ENCODE results near the gene SYNPO. TPM values are rescaled to one million over a fixed set of nuclear protein-coding genes. Genes with fewer than 3 reads are reported as not detected.

Gene SYNPO
- total RNA-seq, 2 experiments from 2014 or later, result 0.10 to 0.14 TPM

GRCh38 chr5:150630461-150631325, 9.8 kb upstream of the SYNPO start:
- ChIA-PET POLR2A (no interaction called here), CTCF (interaction anchor here (1.8 kb wide), 1 partner anchor 70 kb away, joined by 5 read pairs; no protein-coding TSS in a partner anchor)
- Mint-ChIP-seq H3K4me1 (ENCODE audit: low read depth) (no peaks in the 10 kb centered on the region), H3K9me3 (no peaks in the 10 kb centered on the region), H3K27me3 (peaks cover 4% of the 10 kb centered on the region), H3K4me3 (no peak overlapping the region), H3K36me3 (no peaks in the 10 kb centered on the region), H3K27ac (no peak overlapping the region)
- intact Hi-C loops (cut with micrococcal nuclease), result no loop called here
- no peak for DNase-seq

DNA sequence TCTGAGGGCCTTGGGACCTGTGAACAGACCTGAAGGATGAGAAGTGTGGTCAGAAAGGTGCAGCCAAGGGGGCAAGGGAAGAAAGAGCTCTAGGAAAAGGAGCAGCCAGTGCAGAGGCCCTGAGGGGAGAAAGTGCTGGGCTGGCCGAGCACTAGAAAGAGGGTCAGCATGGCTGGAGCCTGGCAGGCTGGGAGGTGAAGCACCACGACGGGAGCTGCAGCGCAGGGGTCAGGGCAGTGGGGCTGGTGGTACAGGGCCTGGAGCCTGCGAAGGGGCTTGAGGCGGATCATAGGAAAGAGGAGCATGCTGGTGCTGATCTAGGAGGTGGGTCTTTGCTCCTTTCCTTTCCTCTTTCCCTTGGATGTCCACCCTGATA, 9.1 kb upstream of the SYNPO start:
- Mint-ChIP-seq H3K4me3 (no peak overlapping the region), H3K36me3 (no peaks in the 10 kb centered on the region), H3K4me1 (ENCODE audit: low read depth) (no peaks in the 10 kb centered on the region), H3K27ac (no peak overlapping the region), H3K9me3 (no peaks in the 10 kb centered on the region), H3K27me3 (peaks cover 3% of the 10 kb centered on the region)
- POLR2A ChIA-PET, result no interaction called here
- CTCF ChIA-PET, result interaction anchor here (1.8 kb wide), 1 partner anchor 70 kb away, joined by 5 read pairs; no protein-coding TSS in a partner anchor
- intact Hi-C loops (cut with micrococcal nuclease), result no loop called here
- DNase-seq, result no peak

GRCh38 chr5:150632305-150633160, 7.9 kb upstream of the SYNPO start:
- Mint-ChIP-seq H3K4me1 (ENCODE audit: low read depth) (no peaks in the 10 kb centered on the region), H3K4me3 (no peak overlapping the region), H3K27me3 (peaks cover 7% of the 10 kb centered on the region), H3K36me3 (no peaks in the 10 kb centered on the region), H3K9me3 (no peaks in the 10 kb centered on the region), H3K27ac (no peak overlapping the region)
- ChIA-PET POLR2A (no interaction called here), CTCF (interaction anchor here (1.8 kb wide), 1 partner anchor 71 kb away, joined by 5 read pairs; no protein-coding TSS in a partner anchor)
- intact Hi-C loops (cut with micrococcal nuclease), result no loop called here
- no peak for DNase-seq

GRCh38 chr5:150633429-150633828, 7.0 kb upstream of the SYNPO start:
- no peak for DNase-seq
- peaks cover 10% of the 10 kb centered on the region for H3K27me3 Mint-ChIP-seq
- no peak overlapping the region for H3K27ac Mint-ChIP-seq
- H3K9me3 Mint-ChIP-seq, result no peaks in the 10 kb centered on the region
- no peaks in the 10 kb centered on the region for H3K36me3 Mint-ChIP-seq
- POLR2A ChIA-PET, result no interaction called here
- no peaks in the 10 kb centered on the region for H3K4me1 Mint-ChIP-seq (ENCODE audit: low read depth)
- intact Hi-C loops (cut with micrococcal nuclease), result no loop called here
- H3K4me3 Mint-ChIP-seq, result no peak overlapping the region
- CTCF ChIA-PET, result no interaction called here

DNA sequence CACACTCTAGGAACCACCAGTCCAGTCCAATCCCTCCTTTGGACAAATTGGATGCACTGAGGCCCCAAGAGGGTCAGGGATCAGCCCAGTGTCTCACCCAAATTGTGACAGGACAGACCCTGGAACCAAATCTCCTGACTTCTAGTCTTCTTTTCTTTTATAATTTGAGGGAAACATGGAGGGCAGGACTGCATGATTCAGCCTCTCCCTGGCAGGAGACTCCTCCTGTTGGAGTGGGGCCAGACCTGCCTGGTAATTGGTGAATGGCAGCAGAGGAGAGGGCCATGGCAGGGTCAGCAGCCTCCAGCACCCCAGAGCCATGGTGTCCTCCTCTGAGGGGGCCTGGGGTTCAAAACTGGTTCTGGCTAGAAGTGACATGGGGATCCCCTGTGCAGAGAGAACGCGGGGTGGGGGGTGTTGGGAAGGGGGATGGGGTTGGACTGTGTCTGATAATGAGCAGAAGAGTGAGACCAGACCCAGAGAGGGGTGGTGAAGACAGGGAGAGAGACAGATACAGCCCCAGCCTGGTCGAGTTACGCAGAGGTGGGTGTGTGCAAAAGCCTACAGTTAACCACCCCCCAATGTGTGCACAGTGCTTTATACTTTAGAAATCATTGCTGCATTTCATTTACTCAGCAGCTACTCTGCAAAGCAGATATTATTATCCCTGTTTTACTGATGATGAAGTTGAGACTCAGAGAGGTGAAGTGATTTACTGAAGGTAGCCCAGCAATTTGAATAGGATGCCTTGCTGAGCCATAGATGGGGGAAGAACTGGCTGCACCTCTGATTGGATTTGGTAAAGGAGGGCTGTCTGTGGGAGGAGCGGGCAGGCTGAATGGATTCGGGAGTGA, 3.8 kb upstream of the SYNPO start:
- ChIA-PET CTCF (no interaction called here), POLR2A (no interaction called here)
- no peak for DNase-seq
- Mint-ChIP-seq H3K4me1 (ENCODE audit: low read depth) (no peaks in the 10 kb centered on the region), H3K27ac (no peak overlapping the region), H3K27me3 (peaks cover 10% of the 10 kb centered on the region), H3K4me3 (no peak overlapping the region), H3K36me3 (no peaks in the 10 kb centered on the region), H3K9me3 (no peaks in the 10 kb centered on the region)
- intact Hi-C loops (cut with micrococcal nuclease), result no loop called here

DNA sequence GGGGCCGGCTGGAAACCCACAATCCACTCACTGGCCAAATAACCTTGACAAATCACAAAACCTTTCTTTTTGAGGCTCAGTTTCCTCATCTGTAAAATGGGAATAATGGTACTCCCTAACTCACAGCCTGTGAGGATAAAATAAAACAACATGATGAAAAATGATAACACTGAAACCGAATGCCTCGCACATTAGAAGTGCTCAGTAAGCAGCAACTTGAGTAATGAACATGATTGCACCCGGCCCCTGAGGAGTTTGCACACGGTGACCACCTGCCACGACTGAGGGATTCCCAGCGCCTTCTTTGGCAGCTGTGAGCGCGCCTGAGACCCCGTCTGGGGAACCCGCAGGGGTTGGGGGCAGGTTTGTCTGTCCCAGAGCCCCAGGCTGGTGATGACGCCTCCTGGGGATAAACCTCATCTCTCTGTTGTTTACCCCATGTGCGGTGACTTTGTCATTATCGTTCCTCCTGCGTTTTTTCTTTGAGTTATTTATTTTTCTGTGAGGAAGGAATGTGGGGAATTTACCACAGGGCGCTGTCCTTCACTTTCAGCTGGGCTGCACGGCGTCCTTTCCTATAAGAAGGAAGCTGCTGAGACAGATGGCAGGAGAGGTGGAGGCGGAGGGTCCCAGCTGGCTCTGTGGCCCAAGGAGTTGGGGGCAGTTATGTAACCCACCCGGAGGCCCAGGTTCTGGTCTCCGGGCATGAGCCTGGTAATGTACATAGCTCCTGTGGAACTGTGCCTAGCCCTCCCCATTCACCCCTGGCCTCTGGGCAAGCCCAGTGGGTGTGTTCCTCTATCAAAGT, 3.0 kb upstream of the SYNPO start:
- Mint-ChIP-seq H3K4me1 (ENCODE audit: low read depth) (no peaks in the 10 kb centered on the region), H3K27me3 (peaks cover 10% of the 10 kb centered on the region), H3K9me3 (no peaks in the 10 kb centered on the region), H3K27ac (no peak overlapping the region), H3K36me3 (no peaks in the 10 kb centered on the region), H3K4me3 (no peak overlapping the region)
- intact Hi-C loops (cut with micrococcal nuclease), result no loop called here
- ChIA-PET CTCF (no interaction called here), POLR2A (no interaction called here)
- DNase-seq, result no peak

DNA sequence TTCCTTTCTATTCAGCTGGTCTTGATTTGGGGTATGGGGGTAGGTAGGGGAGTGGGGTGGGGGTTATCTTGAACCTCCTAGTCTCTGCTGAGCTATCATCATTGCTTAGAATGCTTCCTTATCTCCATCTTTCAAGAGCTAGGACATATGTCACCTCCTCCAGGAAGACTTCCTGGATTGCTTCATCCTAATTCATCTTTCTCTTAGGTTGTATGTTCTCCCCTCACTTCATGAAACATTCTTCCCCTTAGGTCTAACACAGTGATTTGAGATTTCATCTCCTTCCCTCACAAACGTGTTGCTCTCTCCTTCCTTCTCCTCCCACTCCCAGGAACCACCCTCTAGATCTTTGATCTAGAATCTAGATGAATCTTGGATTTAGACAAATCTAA, 2.4 kb upstream of the SYNPO start:
- ChIA-PET POLR2A (no interaction called here), CTCF (no interaction called here)
- Mint-ChIP-seq H3K27ac (no peak overlapping the region), H3K9me3 (no peaks in the 10 kb centered on the region), H3K36me3 (no peaks in the 10 kb centered on the region), H3K4me3 (no peak overlapping the region), H3K27me3 (peaks cover 10% of the 10 kb centered on the region), H3K4me1 (ENCODE audit: low read depth) (no peaks in the 10 kb centered on the region)
- DNase-seq, result no peak
- intact Hi-C loops (cut with micrococcal nuclease), result no loop called here

- H3K9me3 Mint-ChIP-seq, result no peaks in the 10 kb centered on the region
- H3K4me3 Mint-ChIP-seq, result no peak overlapping the region
- DNase-seq, result no peak
- no peaks in the 10 kb centered on the region for H3K36me3 Mint-ChIP-seq
- CTCF ChIA-PET, result interaction anchor here (0.6 kb wide), 1 partner anchor 951 kb away, joined by 3 read pairs; no protein-coding TSS in a partner anchor
- H3K4me1 Mint-ChIP-seq (ENCODE audit: low read depth), result no peaks in the 10 kb centered on the region
- POLR2A ChIA-PET, result no interaction called here
- peaks cover 10% of the 10 kb centered on the region for H3K27me3 Mint-ChIP-seq
- intact Hi-C loops (cut with micrococcal nuclease), result no loop called here
- no peak overlapping the region for H3K27ac Mint-ChIP-seq
Measured at GRCh38 chr5:150638488-150639376, 1.7 kb upstream of the SYNPO start.

- H3K4me3 Mint-ChIP-seq, result no peak overlapping the region
- H3K36me3 Mint-ChIP-seq, result no peaks in the 10 kb centered on the region
- POLR2A ChIA-PET, result no interaction called here
- no peak overlapping the region for H3K27ac Mint-ChIP-seq
- no peak for DNase-seq
- H3K9me3 Mint-ChIP-seq, result no peaks in the 10 kb centered on the region
- peaks cover 10% of the 10 kb centered on the region for H3K27me3 Mint-ChIP-seq
- intact Hi-C loops (cut with micrococcal nuclease), result no loop called here
- CTCF ChIA-PET, result no interaction called here
- no peaks in the 10 kb centered on the region for H3K4me1 Mint-ChIP-seq (ENCODE audit: low read depth)
Measured at GRCh38 chr5:150639377-150639692, 1.1 kb upstream of the SYNPO start.

GRCh38 chr5:150639751-150640150, 709 bp upstream of the SYNPO start:
- H3K4me1 Mint-ChIP-seq (ENCODE audit: low read depth), result no peaks in the 10 kb centered on the region
- H3K9me3 Mint-ChIP-seq, result no peaks in the 10 kb centered on the region
- ChIA-PET CTCF (no interaction called here), POLR2A (no interaction called here)
- no peak for DNase-seq
- H3K4me3 Mint-ChIP-seq, result no peak overlapping the region
- H3K27me3 Mint-ChIP-seq, result peaks cover 10% of the 10 kb centered on the region
- no peak overlapping the region for H3K27ac Mint-ChIP-seq
- intact Hi-C loops (cut with micrococcal nuclease), result no loop called here
- no peaks in the 10 kb centered on the region for H3K36me3 Mint-ChIP-seq

DNA sequence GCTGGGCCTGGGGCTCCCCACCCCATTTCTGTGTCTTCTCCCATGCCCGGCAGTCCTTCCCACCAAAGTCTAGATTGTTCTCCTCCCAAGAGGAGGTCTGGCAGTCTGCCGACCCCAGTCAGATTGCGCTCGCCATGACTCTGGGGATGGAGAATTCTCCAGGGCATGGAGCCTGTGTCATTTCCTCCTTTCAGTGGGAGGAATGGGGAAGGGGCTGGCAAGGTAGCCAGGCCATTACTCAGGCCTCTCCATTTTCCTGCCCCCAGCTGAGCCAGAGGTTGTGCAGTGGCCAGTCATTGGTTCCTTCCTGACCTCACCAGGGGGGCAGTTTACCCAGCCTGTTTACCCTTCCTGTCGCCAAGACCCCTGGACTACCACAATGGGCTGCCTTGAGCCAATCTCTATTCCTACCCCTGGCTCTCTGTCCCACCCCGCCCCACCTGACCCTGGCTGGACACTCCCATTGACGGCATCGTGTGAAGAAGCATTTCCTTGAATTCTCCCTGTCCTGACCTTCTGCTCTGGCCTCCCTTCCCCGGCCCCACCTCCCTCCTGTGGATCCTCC, 628 bp downstream of the SYNPO start:
- no peaks in the 10 kb centered on the region for H3K9me3 Mint-ChIP-seq
- peaks cover 10% of the 10 kb centered on the region for H3K27me3 Mint-ChIP-seq
- intact Hi-C loops (cut with micrococcal nuclease), result no loop called here
- H3K4me3 Mint-ChIP-seq, result no peak overlapping the region
- ChIA-PET POLR2A (no interaction called here), CTCF (no interaction called here)
- no peaks in the 10 kb centered on the region for H3K4me1 Mint-ChIP-seq (ENCODE audit: low read depth)
- H3K27ac Mint-ChIP-seq, result no peak overlapping the region
- no peaks in the 10 kb centered on the region for H3K36me3 Mint-ChIP-seq
- DNase-seq, result no peak

All from activated CD4-positive, alpha-beta memory T cell treated with anti-CD3 and anti-CD28 coated beads for 36 hours (primary cell).